HEK293T (cell line): ENCODE measurements around the gene USF1.

ENCODE experiments used
- CTCF ChIA-PET: fragments of 350-600 bp; formaldehyde crosslinking; extraction: SDS; loops from one replicate; lab custom pipeline; 2021; ENCODE audit warnings: antibody characterized with exemption, inconsistent platforms; lab: Yijun Ruan, JAX
- POLR2A ChIA-PET: fragments of 350-600 bp; formaldehyde crosslinking; extraction: SDS; loops from one replicate; lab custom pipeline; 2020; ENCODE audit warnings: antibody characterized with exemption, inconsistent platforms; lab: Yijun Ruan, JAX
- DNase-seq: peaks from one replicate; pipeline ENCODE4 v3.0.0; 2012; ENCODE audit warnings: mixed read lengths; ENCODE audit errors: extremely low spot score
- ARNT ChIP-seq: fragments of 450-650 bp; IDR thresholded peaks from 2 replicates; pipeline ENCODE4 v1.6.1; 2017; ENCODE audit warnings: mild to moderate bottlenecking
- BHLHE40 ChIP-seq: fragments of 450-650 bp; IDR thresholded peaks from 2 replicates; pipeline ENCODE4 v1.6.1; 2016; ENCODE audit warnings: mild to moderate bottlenecking, moderate library complexity, borderline replicate concordance
- CTBP1 ChIP-seq: fragments of 450-650 bp; IDR thresholded peaks from 2 replicates; pipeline ENCODE4 v1.6.1; 2016; ENCODE audit warnings: borderline replicate concordance
- ELF4 ChIP-seq: fragments of 450-650 bp; IDR thresholded peaks from 2 replicates; pipeline ENCODE4 v1.6.1; 2017; ENCODE audit warnings: antibody characterized with exemption
- FOXA1 ChIP-seq: fragments of 450-650 bp; IDR thresholded peaks from 2 replicates; pipeline ENCODE4 v1.6.1; 2016; ENCODE audit warnings: mild to moderate bottlenecking
- FOXK2 ChIP-seq: fragments of 450-650 bp; IDR thresholded peaks from 2 replicates; pipeline ENCODE4 v1.6.1; 2016; ENCODE audit warnings: mild to moderate bottlenecking
- FOXM1 ChIP-seq: fragments of 450-650 bp; IDR thresholded peaks from 2 replicates; pipeline ENCODE4 v1.6.1; 2017; ENCODE audit warnings: mild to moderate bottlenecking, borderline replicate concordance
- HDGF ChIP-seq: fragments of 450-650 bp; IDR thresholded peaks from 2 replicates; pipeline ENCODE4 v1.6.1; 2017; ENCODE audit warnings: antibody characterized with exemption, borderline replicate concordance
- L3MBTL2 ChIP-seq: fragments of 450-650 bp; conservative IDR thresholded peaks from 2 replicates; pipeline ENCODE4 v1.6.1; 2016; ENCODE audit warnings: mild to moderate bottlenecking
- LEF1 ChIP-seq: fragments of 450-650 bp; IDR thresholded peaks from 2 replicates; pipeline ENCODE4 v1.6.1; 2017; ENCODE audit warnings: mild to moderate bottlenecking, borderline replicate concordance
- NFRKB ChIP-seq: fragments of 450-650 bp; IDR thresholded peaks from 2 replicates; pipeline ENCODE4 v1.6.1; 2016; ENCODE audit warnings: mild to moderate bottlenecking, moderate library complexity
- SP1 ChIP-seq: fragments of 450-650 bp; IDR thresholded peaks from 2 replicates; pipeline ENCODE4 v1.6.1; 2017
- SUZ12 ChIP-seq: fragments of 450-650 bp; IDR thresholded peaks from 2 replicates; pipeline ENCODE4 v1.6.1; 2016; ENCODE audit warnings: mild to moderate bottlenecking
- TARDBP ChIP-seq: fragments of 450-650 bp; IDR thresholded peaks from 2 replicates; pipeline ENCODE4 v1.6.1; 2016
- ZNF384 ChIP-seq: fragments of 450-650 bp; IDR thresholded peaks from 2 replicates; pipeline ENCODE4 v1.6.1; 2016
- TF ChIP-seq, protein P1 (sequence below): fragments of 450-650 bp; IDR thresholded peaks from 2 replicates; pipeline ENCODE4 v1.6.1; 2016

USF1 gene, protein sequence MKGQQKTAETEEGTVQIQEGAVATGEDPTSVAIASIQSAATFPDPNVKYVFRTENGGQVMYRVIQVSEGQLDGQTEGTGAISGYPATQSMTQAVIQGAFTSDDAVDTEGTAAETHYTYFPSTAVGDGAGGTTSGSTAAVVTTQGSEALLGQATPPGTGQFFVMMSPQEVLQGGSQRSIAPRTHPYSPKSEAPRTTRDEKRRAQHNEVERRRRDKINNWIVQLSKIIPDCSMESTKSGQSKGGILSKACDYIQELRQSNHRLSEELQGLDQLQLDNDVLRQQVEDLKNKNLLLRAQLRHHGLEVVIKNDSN

DNA sequence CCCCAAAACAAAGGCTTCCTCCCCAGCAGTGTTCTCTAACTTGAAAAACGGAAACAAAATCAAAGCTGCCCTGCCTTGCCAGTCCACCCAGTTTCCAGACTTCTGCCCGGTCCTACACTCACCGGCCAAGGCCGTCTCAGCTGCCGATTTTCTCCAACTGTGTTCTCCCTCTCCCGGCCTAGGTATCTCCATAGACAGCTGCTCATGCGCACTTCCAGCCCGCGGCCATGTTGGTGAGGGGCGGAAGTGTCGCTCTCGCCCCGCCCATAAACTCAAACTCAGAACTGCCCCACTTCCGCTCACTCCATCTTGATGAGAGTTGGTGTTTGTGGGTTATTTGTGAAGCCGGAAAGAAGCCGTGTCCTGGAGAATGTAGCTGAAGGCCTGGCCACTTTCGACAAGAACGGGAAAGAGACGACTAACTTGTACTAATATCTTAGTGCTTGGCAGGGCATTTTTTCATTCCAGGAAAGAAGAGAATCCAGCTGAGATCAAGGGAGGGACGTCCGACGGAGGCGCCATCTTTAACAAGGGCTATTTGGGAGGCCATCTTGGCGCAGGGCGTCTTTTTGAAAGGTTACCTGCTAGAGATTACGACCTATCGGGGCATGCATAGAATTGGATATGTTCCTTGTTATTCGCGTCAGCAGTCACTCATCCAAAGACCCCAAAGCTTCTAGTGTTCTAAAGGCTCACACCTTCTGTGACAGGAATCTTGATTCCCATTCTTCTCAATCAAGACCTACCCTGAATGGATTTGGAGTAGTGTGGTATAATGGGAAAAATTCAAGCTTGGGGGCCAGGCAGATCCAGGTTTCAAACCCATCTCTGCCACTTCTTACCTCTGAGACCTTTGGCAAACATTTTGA is at the start of gene USF1:
Gene USF1, minus strand, starts transcription at position 242 of the 869 bp plus-strand sequence. CDS start 2,702 bp downstream, outside the sequence.
- TF ChIP-seq CTBP1 (peak; percentile 60; the same call in 1 of the 2 replicates), FOXM1 (no peak), L3MBTL2 (peak; percentile 87), HDGF (no peak), NFRKB (peak; percentile 95), SUZ12 (no peak), FOXA1 (no peak), BHLHE40 (no peak), TARDBP (no peak), ARNT (no peak), LEF1 (no peak), ZNF384 (no peak), FOXK2 (no peak), ELF4 (peak; percentile 94), SP1 (no peak)
- TF ChIP-seq, protein P1, sequence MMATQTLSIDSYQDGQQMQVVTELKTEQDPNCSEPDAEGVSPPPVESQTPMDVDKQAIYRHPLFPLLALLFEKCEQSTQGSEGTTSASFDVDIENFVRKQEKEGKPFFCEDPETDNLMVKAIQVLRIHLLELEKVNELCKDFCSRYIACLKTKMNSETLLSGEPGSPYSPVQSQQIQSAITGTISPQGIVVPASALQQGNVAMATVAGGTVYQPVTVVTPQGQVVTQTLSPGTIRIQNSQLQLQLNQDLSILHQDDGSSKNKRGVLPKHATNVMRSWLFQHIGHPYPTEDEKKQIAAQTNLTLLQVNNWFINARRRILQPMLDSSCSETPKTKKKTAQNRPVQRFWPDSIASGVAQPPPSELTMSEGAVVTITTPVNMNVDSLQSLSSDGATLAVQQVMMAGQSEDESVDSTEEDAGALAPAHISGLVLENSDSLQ: peak; percentile 51; the same call in 1 of the 2 replicates
- POLR2A ChIA-PET: interaction anchor here (0.9 to 3.3 kb wide), 18 partner anchors 8 to 157 kb away, joined by 3 to 32 read pairs (median 4); partner anchors contain the start of genes F11R, NDUFS2, NECTIN4 and NIT1

DNA sequence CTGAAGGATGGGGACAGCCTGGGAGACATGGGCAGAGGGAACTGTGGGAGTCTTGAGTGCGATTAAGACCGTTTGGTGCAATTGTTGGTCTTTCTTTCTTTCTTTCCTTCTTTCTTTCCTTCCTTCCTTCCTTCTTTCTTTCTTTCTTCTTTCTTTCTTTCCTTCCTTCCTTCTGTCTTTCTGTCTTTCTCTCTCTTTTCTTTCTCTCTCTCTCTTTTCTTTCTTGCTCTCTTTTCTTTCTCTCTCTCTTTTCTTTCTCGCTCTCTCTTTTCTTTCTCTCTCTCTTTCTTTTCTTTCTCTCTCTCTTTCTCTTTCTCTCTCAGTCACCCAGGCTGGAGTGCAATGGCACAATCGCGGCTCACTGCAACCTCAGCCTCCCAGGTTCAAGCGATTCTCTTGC is 49.5 kb upstream of the USF1 start:
- POLR2A ChIA-PET: interaction anchor here (3.0 kb wide), 1 partner anchor 49 kb away, joined by 8 read pairs; the partner anchor contains the start of gene USF1
- DNase-seq: no peak
- CTCF ChIA-PET: interaction anchor here (0.7 to 0.9 kb wide), 2 partner anchors 56 to 368 kb away, joined by 3 to 5 read pairs; no protein-coding TSS in a partner anchor
- TF ChIP-seq FOXM1 (no peak), TARDBP (no peak), CTBP1 (no peak), HDGF (no peak), SP1 (no peak), BHLHE40 (no peak), LEF1 (no peak), NFRKB (no peak), ZNF384 (no peak), ELF4 (no peak), FOXA1 (no peak), FOXK2 (no peak), ARNT (no peak), SUZ12 (no peak), L3MBTL2 (no peak)
- TF ChIP-seq, protein P1: no peak

More for the DNA sequence above, at the start of gene USF1:
- CTCF ChIA-PET: interaction anchor here (1.2 kb wide), 1 partner anchor 120 kb away, joined by 3 read pairs; the partner anchor contains the start of gene PPOX
- peak; percentile 97 for DNase-seq

DNA sequence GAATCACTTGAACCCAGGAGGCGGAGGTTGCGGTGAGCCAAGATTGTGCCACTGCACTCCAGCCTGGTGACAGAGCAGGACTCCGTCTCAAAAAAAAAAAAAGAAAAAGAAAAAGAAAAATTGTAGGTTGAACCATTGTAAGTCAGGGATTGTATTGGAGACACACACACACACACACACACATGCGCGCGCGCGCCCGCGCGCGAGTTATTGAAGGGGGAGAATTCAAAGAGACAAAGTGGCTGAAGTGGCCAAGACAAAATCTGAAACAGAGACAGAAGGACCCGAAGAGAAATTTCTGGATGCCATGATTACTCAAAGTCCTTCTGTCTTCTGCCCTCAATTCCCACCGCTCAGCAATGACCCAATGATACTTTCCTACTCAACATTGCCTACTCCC is 48.7 kb upstream of the USF1 start:
- TF ChIP-seq FOXK2 (no peak), ZNF384 (no peak), FOXA1 (no peak), ARNT (no peak), ELF4 (no peak), SP1 (no peak), SUZ12 (no peak), NFRKB (no peak), FOXM1 (no peak)
- TF ChIP-seq, protein P1: no peak
- ChIA-PET CTCF (no interaction called here), POLR2A (no interaction called here)
- DNase-seq: no peak

DNA sequence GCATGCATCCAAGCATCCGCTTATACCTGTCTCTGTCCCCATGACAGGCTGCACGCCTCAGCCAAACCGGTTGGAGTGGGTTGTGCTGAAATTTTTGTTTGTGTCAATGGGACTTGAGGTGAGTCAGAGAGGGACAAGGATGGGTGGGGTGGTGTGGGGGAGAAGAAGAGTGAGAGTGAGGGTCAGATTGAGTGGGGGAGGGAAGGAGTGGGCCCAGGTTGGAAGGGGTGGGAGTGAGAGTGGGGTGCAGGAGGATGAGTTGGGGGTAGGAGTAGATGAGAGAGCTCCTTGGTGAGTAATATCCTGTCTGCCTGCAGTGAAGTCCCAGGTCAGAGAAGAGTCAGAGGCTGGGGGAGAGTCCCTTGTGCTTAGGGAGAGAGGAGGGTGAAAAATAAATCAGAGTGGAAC is 46.8 kb upstream of the USF1 start:
- CTCF ChIA-PET: no interaction called here
- DNase-seq: no peak
- TF ChIP-seq NFRKB: no peak
- POLR2A ChIA-PET: interaction anchor here (1.1 kb wide), 1 partner anchor 46 kb away, joined by 4 read pairs; the partner anchor contains the start of gene USF1

DNA sequence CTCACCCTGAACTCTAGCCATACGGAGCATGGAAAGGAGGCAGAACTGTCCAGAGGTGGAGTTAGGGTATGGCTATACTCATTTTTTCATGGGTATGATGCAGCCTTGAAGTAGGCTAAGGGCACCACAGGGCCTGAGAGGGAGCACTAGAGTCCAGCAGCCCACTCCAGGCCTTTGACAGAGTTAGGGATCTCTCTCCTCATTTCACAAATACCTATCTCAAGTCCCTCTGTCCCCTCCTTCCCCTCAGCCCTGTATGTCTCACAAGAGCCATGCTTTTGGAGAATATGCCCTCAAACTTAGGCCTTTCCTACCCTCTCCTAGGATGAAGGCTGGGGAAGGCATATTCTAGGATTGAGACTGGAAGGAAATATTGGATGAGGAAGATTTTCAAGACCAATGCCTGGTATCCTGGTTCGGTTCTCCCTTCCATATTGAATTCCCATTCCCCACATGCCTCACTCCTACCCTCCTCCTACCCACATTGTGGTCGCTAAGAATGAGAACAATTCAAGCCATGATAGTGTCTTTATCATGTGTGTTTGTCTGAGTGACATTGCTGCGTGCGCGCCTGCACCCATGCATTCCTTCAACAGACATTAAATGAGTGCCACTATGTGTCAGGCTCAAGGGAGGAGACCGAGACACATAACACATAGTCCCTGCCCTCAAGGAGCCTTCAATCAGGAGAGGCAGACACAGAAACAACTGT is 46.2 kb upstream of the USF1 start:
- ChIA-PET POLR2A (no interaction called here), CTCF (no interaction called here)
- TF ChIP-seq BHLHE40: no peak
- no peak for TF ChIP-seq LEF1
- no peak for DNase-seq

DNA sequence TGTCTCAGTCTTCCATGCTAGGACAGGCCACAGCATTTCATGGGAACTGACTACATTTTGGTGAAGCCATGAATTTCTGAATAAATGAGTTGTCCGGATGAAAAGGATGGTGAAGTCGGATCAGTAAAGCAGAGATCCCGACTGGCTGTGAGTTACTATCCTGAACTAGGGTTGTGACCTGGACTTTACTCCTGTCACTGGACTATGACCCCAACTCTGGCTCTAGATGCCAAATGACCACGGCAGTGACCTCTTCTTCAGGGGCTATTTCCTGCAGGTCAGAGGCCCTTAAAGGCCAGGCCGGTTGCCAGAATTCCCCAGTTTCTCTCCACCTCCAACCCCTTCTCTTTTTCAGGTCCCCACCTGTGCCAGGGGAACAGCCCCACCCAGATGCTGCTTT is 45.3 kb upstream of the USF1 start:
- TF ChIP-seq BHLHE40 (no peak), ELF4 (no peak), ARNT (no peak), CTBP1 (no peak), SP1 (no peak), L3MBTL2 (no peak), FOXK2 (no peak), TARDBP (no peak)
- TF ChIP-seq, protein P1: no peak
- DNase-seq: no peak
- ChIA-PET POLR2A (no interaction called here), CTCF (no interaction called here)
